HG02870 (cell line): ENCODE measurements around the gene MALSU1.
"Not testable (repeated sequence)": the region's sequence is repeated elsewhere in the genome, so short reads cannot be mapped to it uniquely, and the experiment has no call there.

Experiments
- ATAC-seq: cut with Tn5 transposase; IDR thresholded peaks from one replicate; pipeline ENCODE4 v1.9.1; 2021; ENCODE audit warnings: mild to moderate bottlenecking, moderate library complexity; ENCODE audit not compliant: unreplicated experiment

MALSU1 gene

DNA sequence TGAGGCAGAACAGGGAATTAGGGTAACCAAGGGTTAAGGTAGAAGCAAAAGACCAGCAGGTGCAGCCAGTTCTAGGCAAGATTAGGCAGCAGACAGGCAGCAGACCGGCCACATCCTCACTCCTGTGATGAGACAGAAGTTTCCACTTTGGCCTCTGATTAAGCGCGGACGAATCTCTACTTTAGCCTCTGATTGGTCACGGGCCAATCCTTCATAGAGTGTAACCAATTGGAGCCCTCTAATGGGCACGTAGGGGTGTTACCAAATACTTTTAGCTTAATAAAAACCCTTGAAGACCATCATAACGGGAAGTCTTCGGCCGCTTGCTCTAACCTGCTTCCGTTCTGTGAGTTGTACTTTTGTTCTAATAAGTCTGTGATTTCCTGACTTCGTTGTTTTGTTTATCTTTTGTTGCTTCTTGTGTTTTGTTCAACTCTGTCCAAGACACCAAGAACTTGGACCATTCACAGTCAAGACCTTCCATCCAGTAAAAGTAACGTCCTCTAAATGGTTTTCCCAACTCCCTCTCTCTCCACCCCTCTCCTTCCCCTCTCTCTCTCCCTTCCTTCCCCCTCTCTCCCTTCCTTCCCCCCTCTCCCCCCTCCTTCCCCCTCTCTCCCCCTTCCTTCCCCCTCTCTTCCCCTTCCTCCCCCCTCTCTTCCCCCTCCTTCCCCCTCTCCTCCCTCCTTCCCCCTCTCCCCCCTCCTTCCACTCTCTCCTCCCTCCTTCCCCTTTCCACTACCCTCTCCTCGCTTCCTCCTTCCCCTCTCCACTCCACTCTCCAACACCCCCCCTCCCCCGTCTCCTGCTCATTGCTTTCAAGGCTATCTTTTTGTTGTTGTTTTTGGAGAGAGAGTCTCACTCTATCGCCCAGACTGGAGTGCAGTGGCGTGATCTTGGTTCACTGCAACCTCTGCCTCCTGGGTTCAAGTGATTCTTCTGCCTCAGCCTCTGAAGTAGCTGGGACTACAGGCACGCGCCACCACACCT, 13.2 kb upstream of the MALSU1 start:
- no peak for ATAC-seq

DNA sequence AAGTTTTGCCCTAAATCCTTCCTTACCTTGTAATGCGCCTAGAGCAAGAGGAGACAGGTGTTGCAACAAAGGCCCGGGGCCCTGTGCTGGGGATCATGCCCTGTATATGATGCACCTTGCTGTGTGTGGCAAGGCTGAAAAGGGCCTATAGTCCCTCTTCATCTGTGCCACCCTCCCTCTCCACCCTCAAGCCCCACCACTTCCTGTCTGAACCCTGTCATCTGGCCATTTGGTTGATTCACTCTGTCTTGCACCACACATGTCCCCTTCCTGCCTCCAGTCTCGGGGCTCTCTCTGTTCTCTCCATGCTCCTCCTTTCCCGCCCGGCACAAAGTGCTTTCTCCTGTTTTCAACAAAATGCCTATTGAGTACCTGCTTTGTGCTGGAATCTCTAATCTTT, 11.5 kb upstream of the MALSU1 start:
- ATAC-seq, result no peak

- no peak for ATAC-seq
These were observed 8.1 kb upstream of the MALSU1 start for GRCh38 chr7:23290993-23291392.

- no peak for ATAC-seq
These were observed 7.1 kb upstream of the MALSU1 start for GRCh38 chr7:23291957-23292560.

- ATAC-seq, result no peak
These were observed 6.5 kb upstream of the MALSU1 start for GRCh38 chr7:23292623-23293022.

GRCh38 chr7:23293500-23294073, 5.6 kb upstream of the MALSU1 start:
- no peak for ATAC-seq

DNA sequence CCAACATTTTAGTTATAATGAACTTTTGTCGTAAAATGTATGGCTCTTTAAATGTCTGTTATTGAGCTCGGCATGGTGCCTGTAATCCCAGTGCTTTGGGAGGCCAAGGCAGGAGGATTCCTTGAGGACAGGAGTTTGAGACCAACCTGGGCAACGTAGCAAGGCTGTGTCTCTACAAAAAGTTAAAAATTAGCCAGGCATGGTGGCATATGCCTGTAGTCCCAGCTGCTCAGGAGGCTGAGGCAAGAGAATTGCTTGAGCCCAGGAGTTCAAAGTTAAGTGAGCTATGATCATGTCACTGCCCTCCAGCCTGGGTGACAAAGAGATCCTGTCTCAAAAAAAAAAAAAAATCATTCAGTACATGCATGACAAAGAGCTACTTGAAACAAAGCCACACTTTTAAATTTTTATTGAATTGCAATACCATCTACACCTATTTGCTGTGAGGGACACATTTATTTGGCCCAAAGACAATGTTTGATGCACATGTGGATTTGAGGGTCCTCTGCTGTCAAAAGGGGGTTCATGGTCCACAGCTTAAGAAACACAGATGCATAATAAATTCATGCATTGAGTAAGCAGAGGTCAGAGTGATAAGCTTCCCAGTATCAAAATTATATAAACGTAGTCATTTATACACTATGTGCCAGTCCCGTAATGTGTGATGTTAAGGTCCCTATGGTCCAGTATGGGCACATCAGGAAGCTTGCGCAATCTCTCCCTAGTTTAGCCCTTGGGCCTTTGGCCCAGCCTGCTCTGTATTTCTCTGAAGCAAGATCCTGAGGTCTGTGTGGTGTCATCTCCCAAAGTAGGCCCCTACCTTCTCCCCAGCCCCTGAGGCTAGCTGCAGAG, 4.4 kb upstream of the MALSU1 start:
- no peak for ATAC-seq

DNA sequence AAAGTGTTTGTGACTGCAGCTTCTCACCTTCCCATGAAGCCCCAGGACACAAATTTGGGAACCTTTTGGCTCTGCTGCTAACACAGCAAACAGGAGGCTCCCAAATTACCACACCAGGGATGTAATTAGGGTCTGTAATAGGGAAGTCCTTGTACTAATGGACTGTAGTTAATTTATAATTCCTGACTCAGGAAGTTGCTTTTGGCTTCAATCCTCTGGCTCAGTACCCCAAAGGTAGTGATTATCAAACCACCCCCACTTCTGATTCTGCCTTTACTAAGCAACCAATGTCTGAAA, 3.8 kb upstream of the MALSU1 start:
- ATAC-seq, result no peak

- ATAC-seq, result no peak
These were observed 828 bp upstream of the MALSU1 start for GRCh38 chr7:23298141-23298881.

GRCh38 chr7:23299770-23300300, 696 bp downstream of the MALSU1 start:
- ATAC-seq, result no peak

GRCh38 chr7:23306936-23307521, 7.9 kb downstream of the MALSU1 start:
- ATAC-seq, result no peak

DNA sequence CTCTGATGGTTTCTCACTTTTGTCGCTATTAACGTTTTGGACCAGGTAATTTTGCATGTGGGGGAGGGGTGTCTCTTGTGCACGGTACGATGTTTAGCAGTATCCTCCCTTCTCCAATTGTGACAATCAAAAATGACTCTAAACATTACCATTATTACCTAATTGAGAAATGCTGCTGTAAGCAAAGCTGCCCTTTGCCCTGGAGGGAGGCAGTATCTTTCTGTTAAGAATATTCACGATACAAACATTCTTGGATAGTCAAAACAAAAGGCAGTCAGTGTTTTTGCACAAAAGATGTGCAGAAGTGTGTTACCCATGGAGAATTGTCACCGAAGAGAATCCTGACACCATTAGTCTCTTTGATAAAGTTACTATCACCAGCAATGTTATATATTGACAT, 9.6 kb downstream of the MALSU1 start:
- ATAC-seq, result no peak

DNA sequence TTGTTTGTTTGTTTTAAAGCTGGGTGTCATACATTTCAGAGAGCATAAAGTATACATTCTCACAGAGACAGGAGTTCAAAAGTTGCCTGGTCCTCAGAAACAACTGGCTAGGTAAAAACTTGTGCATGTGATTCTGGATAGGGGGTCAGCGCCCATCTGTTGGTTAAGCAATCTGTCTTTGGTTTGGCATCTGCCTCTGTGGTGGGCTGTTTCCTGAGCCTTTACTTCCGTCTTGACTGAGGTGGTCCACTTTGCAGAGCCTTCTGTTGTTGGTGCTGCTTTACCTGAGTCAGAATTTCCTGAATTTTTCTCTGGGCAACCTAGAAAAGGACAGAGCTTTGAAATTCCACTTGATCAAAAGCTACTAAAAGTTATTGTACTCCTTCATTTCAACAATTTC, 13.0 kb downstream of the MALSU1 start:
- ATAC-seq, result not testable (repeated sequence)

DNA sequence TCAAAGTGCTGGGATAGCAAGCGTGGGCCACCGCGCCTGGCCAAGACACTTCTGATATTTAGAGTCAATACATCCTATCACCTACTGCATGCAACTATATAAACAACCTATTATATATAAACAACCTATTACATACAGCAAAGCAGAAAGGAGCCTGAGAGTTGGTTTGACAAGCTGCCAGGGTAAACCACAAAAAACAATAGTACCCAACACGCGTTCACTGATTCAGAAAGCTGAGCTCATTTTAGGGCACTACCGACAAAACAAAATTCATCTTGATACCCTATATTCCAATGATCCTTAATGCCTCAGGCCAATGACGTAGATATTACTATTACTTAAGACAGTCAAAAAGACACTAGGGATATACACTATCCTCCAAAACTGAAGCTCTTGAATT, 16.2 kb downstream of the MALSU1 start:
- no peak for ATAC-seq

GRCh38 chr7:23331132-23331531, 32.0 kb downstream of the MALSU1 start:
- ATAC-seq, result no peak

- no peak for ATAC-seq
These were observed 33.1 kb downstream of the MALSU1 start for GRCh38 chr7:23332193-23332592.

GRCh38 chr7:23332910-23333612, 33.9 kb downstream of the MALSU1 start:
- ATAC-seq, result no peak

DNA sequence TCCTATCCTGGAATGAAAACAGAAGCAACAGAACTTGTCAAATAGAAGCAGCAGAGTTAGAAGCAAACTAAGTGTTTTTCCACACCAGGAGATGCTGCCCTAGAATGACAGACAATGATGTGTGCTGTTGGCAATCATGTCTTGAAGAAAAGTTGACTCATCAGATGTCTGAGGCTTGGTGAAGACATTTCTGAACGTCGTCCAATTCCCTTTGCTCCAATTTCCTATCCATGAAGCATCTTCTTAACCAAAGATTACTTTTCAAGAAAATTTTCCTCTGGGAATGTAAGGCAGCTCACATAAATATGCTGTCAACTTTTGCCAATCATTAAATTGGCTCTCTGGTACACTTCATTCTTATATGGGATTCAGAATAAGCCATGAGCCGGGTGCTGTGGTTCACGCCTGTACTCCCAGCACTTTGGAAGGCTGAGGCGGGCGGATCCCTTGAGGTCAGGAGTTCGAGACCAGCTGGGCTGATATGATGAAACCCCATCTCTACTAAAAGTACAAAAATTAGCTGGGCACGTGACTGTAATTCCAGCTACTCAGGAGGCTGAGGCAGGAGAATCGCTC, 34.6 kb downstream of the MALSU1 start:
- no peak for ATAC-seq

DNA sequence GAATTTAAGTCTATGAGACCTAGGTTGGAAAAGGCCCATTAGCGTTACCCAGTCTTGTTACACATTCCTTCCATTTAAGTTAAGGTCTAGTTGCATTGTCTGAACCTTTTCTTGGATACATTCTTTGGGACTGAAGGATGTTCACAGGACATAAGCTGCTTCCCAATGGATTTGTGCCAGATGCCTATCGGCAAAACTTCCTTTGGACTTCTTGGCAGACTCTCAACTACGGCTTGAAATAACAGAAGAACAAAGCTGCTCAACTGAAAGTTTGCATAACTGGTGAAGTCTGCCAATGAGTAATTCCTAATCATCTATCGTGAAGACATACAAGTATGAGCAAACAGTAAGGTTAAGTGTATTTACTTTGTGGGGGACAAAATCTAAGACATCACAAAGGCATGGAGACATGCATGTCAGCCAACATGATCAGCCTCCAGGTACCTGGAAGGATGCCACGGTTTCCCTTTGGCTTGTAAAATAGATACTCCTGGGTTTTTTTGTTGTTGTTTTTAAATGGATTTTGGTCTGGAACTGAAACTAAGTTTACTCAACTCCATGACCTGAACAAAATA, 35.4 kb downstream of the MALSU1 start:
- no peak for ATAC-seq
